Neural cell (in vitro differentiated cells): Measurements from ENCODE around the gene AIPL1. TPM values are rescaled to one million over a fixed set of nuclear protein-coding genes. Genes with fewer than 3 reads are reported as not detected.

ENCODE experiments used
- H2AFZ ChIP-seq: fragments of 200-600, 300-800 bp; sonication (generic), shearing (Covaris generic); 2 replicates; pipeline ENCODE4 v1.6.0; 2014; ENCODE audit warnings: low read depth, mild to moderate bottlenecking, antibody characterized with exemption, low read length, moderate library complexity
- H3F3A ChIP-seq: fragments of 200-600 bp; shearing (Covaris generic); 2 replicates; pipeline ENCODE4 v1.6.1; 2016; ENCODE audit warnings: mild to moderate bottlenecking, moderate library complexity, mixed read lengths, antibody characterized with exemption, low read length; ENCODE audit not compliant: insufficient read depth, poor library complexity, severe bottlenecking
- H3K27ac ChIP-seq: fragments of 200-600, 300-800 bp; sonication (generic), shearing (Covaris generic); 2 replicates; pipeline ENCODE4 v1.5.1; 2014; ENCODE audit warnings: mild to moderate bottlenecking, low read length, moderate library complexity
- H3K27me3 ChIP-seq: fragments of 300-800, 200-600 bp; sonication (generic), shearing (Covaris generic); 2 replicates; pipeline ENCODE4 v1.6.0; 2014; ENCODE audit warnings: mild to moderate bottlenecking, low read depth, low read length, moderate library complexity; ENCODE audit not compliant: insufficient read depth
- H3K36me3 ChIP-seq: fragments of 300-800, 200-600 bp; sonication (generic), shearing (Covaris generic); 2 replicates; pipeline ENCODE4 v1.5.1; 2014; ENCODE audit warnings: mild to moderate bottlenecking, antibody characterized with exemption, low read length, moderate library complexity; ENCODE audit not compliant: insufficient read depth
- H3K4me2 ChIP-seq: fragments of 300-800, 200-600 bp; sonication (generic), shearing (Covaris generic); 2 replicates; pipeline ENCODE4 v1.6.0; 2014; ENCODE audit warnings: mild to moderate bottlenecking, low read length
- H3K4me3 ChIP-seq: fragments of 300-800, 200-600 bp; sonication (generic), shearing (Covaris generic); 2 replicates; pipeline ENCODE4 v1.5.1; 2014; ENCODE audit warnings: mild to moderate bottlenecking, low read length, moderate library complexity
- H3K79me2 ChIP-seq: fragments of 200-600 bp; shearing (Covaris generic); replicated peaks from 2 replicates; pipeline ENCODE4 v1.6.0; 2014; ENCODE audit warnings: mild to moderate bottlenecking, low read length, moderate library complexity; ENCODE audit not compliant: insufficient read depth
- H3K9ac ChIP-seq: fragments of 300-800, 200-600 bp; sonication (generic), shearing (Covaris generic); 2 replicates; pipeline ENCODE4 v1.6.1; 2016; ENCODE audit warnings: mild to moderate bottlenecking, low read length, mixed read lengths
- H3K9me2 ChIP-seq: fragments of 200-600 bp; shearing (Covaris generic); 2 replicates; pipeline ENCODE4 v1.6.1; 2016; ENCODE audit warnings: mild to moderate bottlenecking, low read length, mixed read lengths; ENCODE audit not compliant: insufficient read depth
- H3K9me3 ChIP-seq: fragments of 200-600, 300-800 bp; sonication (generic), shearing (Covaris generic); 2 replicates; pipeline ENCODE4 v1.6.1; 2016; ENCODE audit warnings: mild to moderate bottlenecking, mixed run types, low read length, moderate library complexity, mixed read lengths
- H4K20me1 ChIP-seq: fragments of 200-600 bp; shearing (Covaris generic); 2 replicates; pipeline ENCODE4 v1.6.1; 2016; ENCODE audit warnings: mild to moderate bottlenecking, mixed run types; ENCODE audit not compliant: insufficient read depth
- EP300 ChIP-seq: fragments of 450-650 bp; conservative IDR thresholded peaks from 2 replicates; pipeline ENCODE4 v1.6.1; 2014; ENCODE audit warnings: antibody characterized with exemption, mild to moderate bottlenecking, moderate library complexity; ENCODE audit not compliant: poor library complexity, severe bottlenecking
- EZH2 ChIP-seq: fragments of 200-600, 300-800 bp; shearing (Covaris generic), sonication (generic); IDR thresholded peaks from 2 replicates; pipeline ENCODE4 v1.6.1; 2014; ENCODE audit warnings: antibody characterized with exemption, low read length, borderline replicate concordance, mild to moderate bottlenecking; ENCODE audit not compliant: insufficient read depth, poor library complexity, severe bottlenecking
- MXI1 ChIP-seq: fragments of 450-650 bp; conservative IDR thresholded peaks from 2 replicates; pipeline ENCODE4 v1.6.1; 2014; ENCODE audit warnings: antibody characterized with exemption, mild to moderate bottlenecking; ENCODE audit not compliant: poor library complexity, severe bottlenecking
- POLR2AphosphoS5 ChIP-seq: IDR thresholded peaks from 2 replicates; pipeline ENCODE4 v1.6.1; 2012
- RAD21 ChIP-seq: fragments of 450-650 bp; conservative IDR thresholded peaks from 2 replicates; pipeline ENCODE4 v1.6.1; 2014; ENCODE audit warnings: antibody characterized with exemption, mild to moderate bottlenecking, moderate library complexity
- REST ChIP-seq: IDR thresholded peaks from 2 replicates; pipeline ENCODE4 v1.6.1; 2012; ENCODE audit warnings: borderline replicate concordance
- SMC3 ChIP-seq: fragments of 450-650 bp; conservative IDR thresholded peaks from 2 replicates; pipeline ENCODE4 v1.6.1; 2014; ENCODE audit warnings: antibody characterized with exemption, mild to moderate bottlenecking, moderate library complexity; ENCODE audit not compliant: poor library complexity
- TAF1 ChIP-seq: IDR thresholded peaks from 2 replicates; pipeline ENCODE4 v1.6.1; 2012; ENCODE audit warnings: low read depth
- polyA plus RNA-seq: library from polyadenylated mRNA; depleted of rRNA; stranded (reverse); fragments of >200 nt; gene quantifications from 2 replicates; pipeline ENCODE4 v1.2.3, GENCODE V29; 2014
- TF ChIP-seq, protein P1 (sequence below): fragments of 450-650 bp; IDR thresholded peaks from 2 replicates; pipeline ENCODE4 v1.5.1; 2014; ENCODE audit warnings: antibody characterized with exemption, mild to moderate bottlenecking, moderate library complexity; ENCODE audit not compliant: poor library complexity, severe bottlenecking

Gene AIPL1
- polyA plus RNA-seq, 1 donor from 2014 or later = not detected

- Histone ChIP-seq H3K27me3 (no peaks in the 10 kb centered on the region), H3K27ac (no peak overlapping the region), H3F3A (no peaks in the 10 kb centered on the region), H3K9me3 (no peaks in the 10 kb centered on the region), H3K36me3 (no peaks in the 10 kb centered on the region), H3K4me2 (no peak overlapping the region), H3K9me2 (no peaks in the 10 kb centered on the region), H3K9ac (no peak overlapping the region), H4K20me1 (no peaks in the 10 kb centered on the region), H3K79me2 (no peaks in the 10 kb centered on the region), H3K4me3 (no peak overlapping the region), H2AFZ (no peak overlapping the region)
- TF ChIP-seq POLR2AphosphoS5 (no peak), SMC3 (no peak), REST (no peak), EP300 (no peak), EZH2 (no peak), RAD21 (no peak), MXI1 (no peak)
- TF ChIP-seq, protein P1, sequence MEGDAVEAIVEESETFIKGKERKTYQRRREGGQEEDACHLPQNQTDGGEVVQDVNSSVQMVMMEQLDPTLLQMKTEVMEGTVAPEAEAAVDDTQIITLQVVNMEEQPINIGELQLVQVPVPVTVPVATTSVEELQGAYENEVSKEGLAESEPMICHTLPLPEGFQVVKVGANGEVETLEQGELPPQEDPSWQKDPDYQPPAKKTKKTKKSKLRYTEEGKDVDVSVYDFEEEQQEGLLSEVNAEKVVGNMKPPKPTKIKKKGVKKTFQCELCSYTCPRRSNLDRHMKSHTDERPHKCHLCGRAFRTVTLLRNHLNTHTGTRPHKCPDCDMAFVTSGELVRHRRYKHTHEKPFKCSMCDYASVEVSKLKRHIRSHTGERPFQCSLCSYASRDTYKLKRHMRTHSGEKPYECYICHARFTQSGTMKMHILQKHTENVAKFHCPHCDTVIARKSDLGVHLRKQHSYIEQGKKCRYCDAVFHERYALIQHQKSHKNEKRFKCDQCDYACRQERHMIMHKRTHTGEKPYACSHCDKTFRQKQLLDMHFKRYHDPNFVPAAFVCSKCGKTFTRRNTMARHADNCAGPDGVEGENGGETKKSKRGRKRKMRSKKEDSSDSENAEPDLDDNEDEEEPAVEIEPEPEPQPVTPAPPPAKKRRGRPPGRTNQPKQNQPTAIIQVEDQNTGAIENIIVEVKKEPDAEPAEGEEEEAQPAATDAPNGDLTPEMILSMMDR = no peak
These were observed 58.0 kb downstream of the AIPL1 start for GRCh38 chr17:6376931-6377361.

DNA sequence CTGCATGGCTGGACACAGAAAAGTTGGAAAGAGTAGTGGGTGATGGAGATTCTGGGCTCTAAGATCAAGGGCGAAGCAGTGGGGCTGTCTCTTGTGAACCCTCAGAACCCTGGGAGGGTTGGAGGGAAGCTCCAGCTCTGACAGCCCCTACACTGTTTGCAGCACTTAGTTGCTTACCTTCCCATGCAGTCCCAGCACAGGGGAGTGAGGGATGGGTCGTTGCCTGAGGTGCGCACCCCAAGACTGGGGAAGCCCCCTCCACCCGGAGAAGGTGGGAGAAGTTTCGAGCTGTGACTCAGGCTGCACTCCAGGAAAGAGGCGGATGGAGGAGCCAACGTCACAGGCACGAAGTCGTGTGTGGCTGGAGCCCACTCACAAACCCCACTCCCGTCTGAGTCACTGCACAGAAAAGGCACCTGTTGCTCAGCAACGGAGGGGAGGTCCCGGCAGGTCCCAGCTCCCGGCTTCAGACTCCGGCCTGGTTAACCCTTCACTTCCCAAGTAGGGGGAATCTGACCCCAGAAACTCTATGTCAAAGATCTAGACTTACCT is 60.1 kb downstream of the AIPL1 start:
- H3K9me3 ChIP-seq = no peaks in the 10 kb centered on the region
- H3F3A ChIP-seq = no peaks in the 10 kb centered on the region
- no peaks in the 10 kb centered on the region for H3K27me3 ChIP-seq
- no peak overlapping the region for H3K9ac ChIP-seq
- H3K79me2 ChIP-seq = no peaks in the 10 kb centered on the region
- H4K20me1 ChIP-seq = no peaks in the 10 kb centered on the region
- no peak overlapping the region for H3K4me3 ChIP-seq
- no peak overlapping the region for H3K27ac ChIP-seq
- TF ChIP-seq POLR2AphosphoS5 (no peak), EP300 (no peak), MXI1 (no peak), REST (no peak), EZH2 (no peak), TAF1 (no peak), SMC3 (no peak), RAD21 (no peak)
- TF ChIP-seq, protein P1 = no peak
- H3K4me2 ChIP-seq = no peak overlapping the region
- H3K9me2 ChIP-seq = no peaks in the 10 kb centered on the region
- H2AFZ ChIP-seq = no peak overlapping the region
- H3K36me3 ChIP-seq = no peaks in the 10 kb centered on the region
